OCI-M2 (cell line): ENCODE results near the gene KCTD18.

Experiments
- DNase-seq: peaks from one replicate; lab custom pipeline; 2025; ENCODE audit not compliant: unreplicated experiment; lab: John Stamatoyannopoulos, UW

The KCTD18 gene

DNA sequence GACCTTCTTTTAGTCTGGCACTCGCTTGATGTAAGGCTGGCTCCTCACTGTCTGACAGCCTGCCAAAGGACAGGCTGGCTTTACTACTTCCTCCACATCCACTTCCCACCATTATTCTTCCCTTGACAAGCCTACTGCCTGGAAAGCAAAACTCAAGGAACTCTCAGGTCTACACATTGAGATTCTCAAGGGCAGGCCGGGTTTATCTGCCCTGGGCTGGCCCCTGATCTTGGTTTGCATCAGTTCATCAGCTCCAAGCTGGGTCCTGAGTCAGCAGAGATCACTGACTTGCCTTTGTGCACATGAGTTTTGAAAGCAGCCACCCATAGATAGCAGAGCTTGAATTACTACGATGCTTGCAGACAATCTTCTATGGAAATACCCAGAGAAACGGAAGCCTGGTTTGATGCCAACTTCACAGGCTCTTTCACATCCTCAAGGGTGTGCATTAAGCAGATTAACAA lies 53.9 kb downstream of the KCTD18 start:
- DNase-seq = no peak

DNA sequence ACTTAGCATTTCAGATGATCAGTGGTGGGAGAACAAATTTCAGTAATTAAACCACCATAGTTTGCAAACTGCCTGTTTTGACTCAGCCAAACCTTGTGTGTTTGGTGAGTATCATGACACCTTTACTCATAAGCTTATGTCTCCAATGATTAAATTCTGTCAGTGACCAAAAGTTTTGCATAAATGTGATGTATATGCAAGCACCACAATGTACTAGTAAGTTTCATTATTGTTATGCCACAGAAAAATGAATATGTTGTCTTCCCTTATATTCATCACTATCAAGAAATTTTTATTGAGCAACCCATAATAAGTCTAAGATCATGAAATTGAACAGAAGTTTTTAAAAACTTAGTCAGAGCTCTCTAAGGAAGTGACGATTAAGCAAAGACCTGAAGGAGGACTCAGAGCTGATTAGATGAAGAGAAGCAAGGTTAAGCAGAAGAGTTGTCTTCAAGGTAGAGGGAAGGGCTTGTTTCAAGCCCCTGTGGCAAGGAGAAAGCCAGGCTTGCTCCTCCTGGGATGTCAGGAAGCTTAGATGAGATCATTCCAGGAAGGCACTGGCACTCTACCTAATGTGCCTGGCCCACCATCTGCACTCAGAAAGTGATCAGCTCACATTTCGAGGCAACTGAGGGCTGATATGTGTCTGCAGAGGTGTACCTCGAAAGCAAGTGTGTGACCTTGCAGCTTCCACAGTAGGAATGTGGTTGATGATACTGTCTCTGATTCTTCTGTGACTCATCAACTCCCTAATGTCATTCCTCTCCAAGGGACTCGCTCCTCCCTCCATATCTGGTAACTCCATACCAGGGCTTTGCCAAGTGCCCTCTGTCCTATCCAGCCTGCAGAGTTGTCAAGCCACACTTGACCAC lies 54.7 kb downstream of the KCTD18 start:
- no peak for DNase-seq

DNA sequence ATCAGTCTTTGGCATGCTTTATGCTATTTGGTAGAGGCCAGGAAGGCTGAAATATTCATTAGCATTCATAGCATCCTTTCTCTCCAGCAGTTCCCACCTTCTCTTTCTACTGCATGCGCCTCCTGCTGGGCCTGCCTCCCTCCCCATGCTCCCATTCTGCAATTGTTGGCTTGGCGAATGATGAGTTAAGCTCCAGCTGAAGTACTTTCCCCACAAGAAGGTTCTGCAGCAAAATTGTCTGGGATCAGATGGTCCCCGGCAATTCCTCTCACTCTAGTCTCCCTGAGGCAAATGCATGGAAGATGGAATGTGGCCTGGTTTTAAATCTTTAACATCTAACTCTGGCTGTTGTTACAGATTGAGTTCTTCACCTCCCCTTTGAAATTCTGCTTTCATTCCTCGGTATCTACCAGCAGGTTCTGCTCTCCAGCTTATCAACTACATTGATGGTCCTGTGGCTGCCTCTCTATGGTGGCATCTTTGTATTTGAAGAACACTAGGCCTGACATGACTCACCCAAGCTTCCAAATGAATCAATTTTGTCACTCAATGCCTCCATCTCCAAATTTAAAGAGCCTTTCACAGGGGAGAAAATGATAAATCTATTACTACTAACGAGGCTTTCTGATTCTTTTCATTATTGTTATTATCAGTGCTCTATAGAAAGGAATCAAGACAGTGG lies 55.9 kb downstream of the KCTD18 start:
- DNase-seq = no peak

DNA sequence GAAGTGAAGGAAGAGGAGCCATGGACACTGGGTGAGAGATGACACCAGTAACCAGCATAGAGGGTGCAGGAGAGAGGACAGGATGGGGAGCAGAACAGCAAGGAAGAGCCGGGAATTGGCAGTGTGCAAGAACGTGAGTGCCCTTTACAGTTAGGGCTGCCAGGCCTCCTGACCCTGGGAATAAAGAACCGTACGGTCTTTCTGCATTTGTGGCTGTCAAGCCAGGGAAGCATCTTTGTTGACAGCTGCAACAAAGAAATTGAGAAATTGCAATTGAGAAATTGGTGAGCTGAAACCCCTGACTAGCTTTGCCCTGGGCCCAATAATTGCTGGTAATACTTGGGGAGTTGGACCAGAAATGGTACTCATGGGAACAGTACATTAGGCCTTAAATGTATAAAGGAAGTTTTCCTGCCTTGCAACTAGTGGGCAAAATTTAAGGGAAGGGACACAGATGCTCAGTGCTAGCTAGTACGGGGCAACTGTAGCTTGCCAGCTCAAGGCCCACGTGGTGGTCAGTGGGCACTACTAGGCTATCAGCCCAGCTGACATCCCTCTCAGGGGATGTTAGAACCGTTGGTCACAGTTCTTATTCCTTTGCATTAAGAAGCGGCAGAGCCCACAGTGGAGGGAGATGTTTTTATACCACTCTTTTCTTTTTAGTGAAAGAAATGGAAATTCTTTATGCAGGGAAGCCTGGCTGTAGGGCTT lies 56.6 kb downstream of the KCTD18 start:
- DNase-seq = no peak

DNA sequence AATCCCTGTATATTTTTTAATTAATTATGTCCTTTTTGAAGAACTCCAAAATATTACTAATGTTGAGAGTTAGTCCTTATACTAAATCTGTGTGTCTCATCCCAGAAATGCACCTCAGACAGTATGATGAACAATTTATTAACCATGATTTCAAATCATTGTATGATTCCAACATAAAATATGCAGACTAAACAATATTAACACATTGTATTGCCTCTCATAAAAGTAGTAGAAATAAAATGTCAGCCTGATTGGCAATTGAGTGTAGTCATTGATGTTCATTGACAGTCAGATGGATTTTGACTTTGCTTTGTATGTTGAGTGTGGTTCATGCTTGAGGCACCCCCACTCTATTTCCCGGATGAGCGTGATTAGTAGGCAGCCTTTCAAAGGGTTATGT lies 57.5 kb downstream of the KCTD18 start:
- DNase-seq = no peak

DNA sequence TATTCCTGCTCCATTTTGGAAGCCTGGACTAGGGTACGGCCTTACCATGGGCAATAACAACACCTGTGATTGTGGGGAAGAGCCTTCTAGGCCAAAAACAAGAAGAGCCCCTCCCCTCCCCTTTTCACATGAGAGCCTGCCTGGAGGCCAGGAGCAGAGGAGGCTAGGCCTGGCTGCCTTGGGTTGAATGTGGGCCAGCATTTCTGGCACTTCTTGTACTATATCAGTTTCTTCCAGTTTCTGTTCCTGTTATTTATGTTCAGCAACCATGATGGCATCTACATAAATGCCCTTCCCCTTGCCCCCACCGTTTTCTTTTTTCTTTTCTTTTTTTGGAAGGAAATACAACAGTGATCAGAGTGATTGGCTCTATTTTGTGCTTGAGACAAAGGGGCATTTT lies 58.4 kb downstream of the KCTD18 start:
- no peak for DNase-seq

DNA sequence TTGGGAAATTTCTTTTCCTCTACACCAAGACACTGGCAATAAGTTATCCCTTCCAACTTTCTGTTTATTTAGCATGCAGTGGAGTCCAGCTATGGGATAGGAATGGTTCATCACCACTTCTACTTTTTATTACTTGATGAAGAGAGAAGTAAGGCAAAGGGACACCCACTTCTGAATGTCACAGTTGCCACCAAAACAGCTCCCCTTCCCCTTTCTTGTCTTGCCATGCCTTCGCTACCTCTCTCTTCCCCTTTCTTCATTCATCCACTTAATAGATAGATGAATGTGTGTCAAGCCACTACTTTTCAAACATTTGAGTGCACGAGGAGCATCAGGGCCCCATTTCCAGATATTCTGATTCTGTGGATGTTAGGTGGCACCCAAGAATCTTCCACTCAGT lies 59.6 kb downstream of the KCTD18 start:
- DNase-seq = no peak

DNA sequence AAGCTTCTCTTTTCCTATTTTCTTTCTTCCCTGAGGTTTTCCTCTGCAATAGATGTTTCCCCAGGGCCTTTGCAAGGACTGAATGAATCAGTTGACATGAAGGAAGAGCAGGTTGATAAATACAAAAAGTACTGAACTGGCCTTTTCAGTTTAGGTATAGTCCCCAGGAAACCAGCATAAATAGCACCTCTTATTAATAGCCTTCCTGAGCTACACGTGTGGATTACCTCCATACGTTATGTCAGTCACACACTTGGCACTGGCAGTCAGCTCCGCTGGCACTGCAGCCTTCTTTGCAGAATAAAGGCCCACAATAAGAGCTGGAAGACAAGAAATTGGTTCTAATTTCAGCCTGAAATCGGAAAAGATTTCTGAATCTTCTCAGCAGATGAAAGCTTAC lies 60.7 kb downstream of the KCTD18 start:
- DNase-seq = no peak

DNA sequence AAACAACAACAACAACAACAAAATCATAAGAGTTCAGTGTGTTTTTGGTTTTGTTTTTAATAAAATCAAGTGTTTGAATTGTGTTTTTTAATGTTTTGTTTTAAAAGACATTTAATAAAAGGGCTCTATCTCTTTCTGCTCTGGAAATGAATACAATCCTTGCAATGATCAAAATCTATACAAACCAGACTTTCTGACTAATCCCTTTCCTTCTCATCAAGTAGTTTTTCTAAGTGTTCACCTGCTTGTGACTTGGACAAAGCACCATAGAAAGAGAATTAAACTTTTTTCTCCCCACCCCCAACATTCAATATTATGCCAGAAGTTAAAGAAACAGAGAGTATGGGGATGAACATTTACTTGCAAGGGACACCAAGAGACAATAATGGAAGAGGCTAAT lies 61.4 kb downstream of the KCTD18 start:
- no peak for DNase-seq

DNA sequence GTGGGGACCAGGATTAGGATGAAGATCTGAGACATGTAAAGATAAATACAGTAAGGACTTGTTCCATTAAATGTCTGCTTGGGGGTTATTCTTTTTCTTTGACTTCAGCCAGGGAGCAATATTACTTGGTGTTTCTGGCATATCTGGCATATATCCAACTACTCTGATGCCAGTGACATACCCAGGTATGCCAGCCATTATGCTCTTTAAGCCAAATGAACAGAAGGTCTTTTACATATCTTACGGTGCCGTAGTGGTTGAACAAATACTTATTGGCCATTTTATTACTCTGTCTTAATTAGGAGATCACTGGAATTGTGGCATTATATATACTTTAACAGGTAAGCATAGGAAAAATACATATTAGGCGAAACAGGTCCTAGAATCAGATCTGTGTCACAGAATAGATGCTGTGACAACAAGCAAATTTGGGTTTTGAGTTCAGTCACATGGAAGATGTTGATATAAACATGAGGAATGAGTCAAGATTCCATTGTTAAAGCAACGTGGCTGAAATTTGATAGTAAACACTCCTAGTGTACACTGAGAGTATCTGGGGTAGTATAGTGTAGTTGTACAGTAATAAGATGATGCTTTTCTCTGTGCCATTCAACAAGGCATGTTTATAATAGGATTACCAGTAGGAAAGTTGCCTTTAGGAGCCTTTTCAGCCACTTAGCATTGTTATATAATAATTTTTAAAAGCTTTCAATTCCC lies 62.6 kb downstream of the KCTD18 start:
- no peak for DNase-seq

DNA sequence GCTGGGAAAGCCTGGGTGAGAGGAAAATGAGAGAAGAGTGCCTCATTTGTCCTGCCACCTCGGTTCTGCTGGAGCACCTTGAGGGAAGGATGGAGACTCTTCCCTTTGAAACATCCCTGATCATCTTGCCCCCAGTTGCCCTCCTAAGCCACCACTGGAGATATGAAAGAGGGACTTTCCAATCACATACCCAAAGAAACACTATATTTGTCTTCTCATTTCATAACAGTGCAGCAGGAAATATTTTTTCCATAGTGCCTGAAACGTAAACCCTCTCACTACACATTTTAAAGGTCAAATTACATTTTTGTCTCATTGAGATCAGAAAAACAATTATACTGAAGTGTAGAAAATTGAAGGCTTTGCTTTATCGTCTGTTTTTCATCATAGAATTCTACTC lies 63.3 kb downstream of the KCTD18 start:
- DNase-seq = no peak

DNA sequence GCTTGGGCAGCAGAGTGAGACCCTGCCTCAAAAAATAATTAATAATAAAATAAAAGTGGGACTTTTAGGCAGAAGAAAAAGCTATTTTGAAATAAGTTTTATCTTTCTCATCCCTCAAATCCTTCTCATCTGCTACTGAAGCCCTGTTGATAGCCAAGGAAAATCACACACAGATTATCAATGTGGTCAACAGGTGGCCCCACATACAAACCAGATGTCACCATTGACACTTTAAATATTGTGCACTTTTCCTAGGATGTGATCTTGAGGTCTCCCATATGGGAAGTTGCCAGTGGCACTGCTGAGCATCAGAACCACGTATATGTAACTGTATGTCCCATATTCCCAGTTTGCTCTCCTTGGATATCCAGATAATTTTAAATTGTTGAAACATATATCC lies 64.6 kb downstream of the KCTD18 start:
- no peak for DNase-seq

DNA sequence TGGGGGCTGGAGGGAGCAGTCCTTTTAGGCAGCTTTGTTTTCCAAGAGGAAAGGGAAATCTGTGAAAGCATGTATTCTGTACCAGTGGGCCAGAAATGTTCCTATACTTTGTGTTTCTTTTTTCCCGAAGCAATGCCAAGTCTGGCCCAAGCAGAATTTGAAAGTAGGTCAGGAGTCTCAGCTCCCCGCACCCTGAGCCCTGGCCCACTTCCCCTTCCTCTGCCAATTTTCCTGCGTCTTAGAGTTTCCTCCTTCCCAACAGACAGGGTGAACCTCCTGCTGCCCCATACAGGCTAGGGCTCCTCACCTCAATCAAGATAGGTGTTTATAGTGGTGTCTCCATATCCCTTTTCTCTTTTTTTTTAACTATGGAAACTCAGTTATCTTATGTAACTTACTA lies 65.3 kb downstream of the KCTD18 start:
- DNase-seq = no peak

DNA sequence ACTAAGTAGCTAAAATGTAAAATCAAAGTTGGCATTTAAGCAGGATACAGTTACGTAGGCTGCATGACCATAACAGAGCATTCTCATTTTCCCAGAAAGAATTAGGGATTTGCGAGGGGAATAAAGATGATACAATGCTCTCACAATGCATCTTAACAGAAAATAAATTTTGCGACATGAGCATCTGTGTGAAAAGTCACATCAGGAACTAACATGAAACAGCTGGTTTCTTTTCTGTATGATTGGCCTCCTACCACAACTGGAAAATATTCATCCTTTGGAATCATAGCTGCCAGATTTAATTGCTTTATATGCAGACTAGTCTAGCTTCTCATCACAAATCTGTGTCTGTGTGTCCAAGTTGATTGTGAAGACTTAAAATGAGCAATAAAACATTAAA lies 66.0 kb downstream of the KCTD18 start:
- DNase-seq = no peak

DNA sequence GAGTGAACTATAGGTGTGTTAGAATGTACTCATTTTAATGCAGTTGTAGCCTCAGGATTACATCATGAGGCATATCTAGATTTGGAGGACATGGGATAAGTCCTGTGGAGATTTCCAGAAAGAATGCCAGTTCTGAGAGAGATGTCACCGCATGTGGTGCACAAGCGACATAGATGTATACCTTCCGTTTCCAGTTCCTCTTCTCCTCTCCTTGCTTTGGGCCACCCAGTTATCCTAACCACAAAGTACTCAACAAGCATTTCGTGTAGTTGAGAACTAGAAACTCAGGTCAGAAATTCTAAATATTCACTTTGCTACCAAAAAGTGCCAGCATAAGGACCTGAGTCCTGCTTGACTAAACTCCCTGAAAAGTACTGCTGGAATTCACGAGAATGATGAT lies 66.5 kb downstream of the KCTD18 start:
- no peak for DNase-seq

DNA sequence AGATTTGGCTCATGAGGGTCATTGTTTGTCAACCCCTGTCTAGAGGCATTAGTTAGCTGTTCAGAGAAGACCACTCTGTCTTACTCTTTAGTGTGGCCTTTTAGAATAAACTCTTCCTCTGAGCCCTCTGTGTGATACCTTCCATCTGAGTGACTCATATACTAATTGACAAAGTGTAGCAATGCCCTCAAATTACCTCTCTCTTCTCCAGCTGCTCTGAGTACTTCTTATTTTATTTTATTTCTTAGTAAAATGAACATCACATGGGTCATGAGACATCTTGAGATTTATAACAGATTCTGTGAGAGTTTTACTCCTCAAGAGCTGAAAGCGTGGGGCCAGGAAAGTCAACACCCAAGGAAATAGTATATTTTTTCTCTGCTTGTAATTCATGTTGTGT lies 67.4 kb downstream of the KCTD18 start:
- no peak for DNase-seq

DNA sequence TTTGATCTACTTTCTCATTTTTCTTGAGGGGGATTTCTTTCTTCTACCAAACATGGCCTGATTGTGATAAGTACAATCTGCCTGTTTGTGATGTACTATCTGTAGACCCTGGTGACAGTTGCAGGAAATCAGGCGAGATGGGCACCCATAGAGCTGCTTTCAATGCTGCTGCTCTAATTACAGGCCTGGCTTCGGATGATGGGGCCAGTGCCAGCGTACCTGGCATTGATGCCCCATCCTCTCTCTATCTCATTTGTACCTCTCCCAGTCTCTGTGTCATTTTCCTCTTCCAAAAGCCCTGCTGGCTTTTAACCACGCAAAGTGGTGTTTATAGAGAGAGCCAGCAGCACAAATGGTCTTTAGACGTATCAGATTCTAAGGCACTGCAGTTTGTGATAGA lies 69.9 kb downstream of the KCTD18 start:
- DNase-seq = no peak
